Neuronal stem cell (in vitro differentiated cells): ENCODE results near the gene BMP4.

Experiments used
- DNase-seq: peaks from one replicate; pipeline ENCODE4 v3.0.0-alpha.2; 2013; ENCODE audit warnings: low spot score
- H2AFZ ChIP-seq: one replicate; pipeline ENCODE4 v1.6.1; 2013; ENCODE audit warnings: mild to moderate bottlenecking, low read length, inconsistent platforms
- H2AK5ac ChIP-seq: 2 replicates; pipeline ENCODE4 v1.6.1; 2013; ENCODE audit warnings: low read depth, mild to moderate bottlenecking, inconsistent platforms, low read length, moderate library complexity, mixed read lengths
- H2BK120ac ChIP-seq: 2 replicates; pipeline ENCODE4 v1.6.1; 2013; ENCODE audit warnings: low read depth, mild to moderate bottlenecking, inconsistent platforms, low read length, moderate library complexity, mixed read lengths
- H2BK12ac ChIP-seq: one replicate; pipeline ENCODE4 v1.6.1; 2013; ENCODE audit warnings: low read length, inconsistent platforms
- H2BK15ac ChIP-seq: 2 replicates; pipeline ENCODE4 v1.6.1; 2013; ENCODE audit warnings: mild to moderate bottlenecking, low read length, inconsistent platforms, mixed read lengths
- H2BK5ac ChIP-seq: one replicate; pipeline ENCODE4 v1.6.1; 2013; ENCODE audit warnings: inconsistent platforms, mild to moderate bottlenecking, low read length, moderate library complexity
- H3K14ac ChIP-seq: one replicate; pipeline ENCODE4 v1.6.1; 2013; ENCODE audit warnings: low read length, inconsistent platforms
- H3K18ac ChIP-seq: 2 replicates; pipeline ENCODE4 v1.6.1; 2013; ENCODE audit warnings: low read length, inconsistent platforms
- H3K23ac ChIP-seq: 2 replicates; pipeline ENCODE4 v1.6.1; 2013; ENCODE audit warnings: low read depth, mild to moderate bottlenecking, mixed read lengths, low read length, inconsistent platforms; ENCODE audit not compliant: poor library complexity
- H3K27ac ChIP-seq: replicated peaks from 3 replicates; pipeline ENCODE4 v1.5.1; 2013; ENCODE audit warnings: low read length, inconsistent platforms
- H3K27me3 ChIP-seq, 3 experiments: 2 replicates each; pipeline ENCODE4 v1.6.1; 2013; ENCODE audit warnings: low read length in 3 of 3, mild to moderate bottlenecking in 2 of 3, inconsistent platforms in 1 of 3, low read depth in 1 of 3, mixed read lengths in 1 of 3, moderate library complexity in 1 of 3; ENCODE audit not compliant: control insufficient read depth in 3 of 3, insufficient read depth in 3 of 3
- H3K36me3 ChIP-seq, 2 donors: replicated peaks in 1 of 2; 2 replicates each; pipeline ENCODE4 v1.6.1; 2013; ENCODE audit warnings: low read length in 2 of 2; ENCODE audit not compliant: control insufficient read depth in 2 of 2, insufficient read depth in 2 of 2
- H3K4ac ChIP-seq: 2 replicates; pipeline ENCODE4 v1.6.1; 2013; ENCODE audit warnings: inconsistent platforms, mild to moderate bottlenecking, low read length, moderate library complexity
- H3K4me1 ChIP-seq, 2 donors: 1 replicate in 1 of 2; 2 replicates in 1 of 2; pipeline ENCODE4 v1.6.1; 2013; ENCODE audit warnings: low read length in 2 of 2, low read depth in 1 of 2; ENCODE audit not compliant: control insufficient read depth in 2 of 2, insufficient read depth in 1 of 2
- H3K4me2 ChIP-seq: one replicate; pipeline ENCODE4 v1.6.1; 2013; ENCODE audit warnings: mild to moderate bottlenecking, low read length, inconsistent platforms; ENCODE audit not compliant: insufficient read depth, poor library complexity, severe bottlenecking
- H3K4me3 ChIP-seq, 2 donors: 2 replicates each; pipeline ENCODE4 v1.5.1; 2013; ENCODE audit warnings: low read length in 2 of 2, mild to moderate bottlenecking in 2 of 2, inconsistent platforms in 1 of 2, moderate library complexity in 1 of 2
- H3K79me1 ChIP-seq: one replicate; pipeline ENCODE4 v1.6.1; 2013; ENCODE audit warnings: low read depth, mild to moderate bottlenecking, inconsistent platforms, low read length, moderate library complexity
- H3K9ac ChIP-seq: one replicate; pipeline ENCODE4 v1.6.1; 2013; ENCODE audit warnings: mild to moderate bottlenecking, low read depth, low read length, inconsistent platforms; ENCODE audit not compliant: poor library complexity
- H3K9me3 ChIP-seq, 2 donors: replicated peaks in 1 of 2; 2 replicates each; pipeline versions ENCODE3 to v1.6.1; 2013; ENCODE audit warnings: low read length in 2 of 2, mild to moderate bottlenecking in 2 of 2, inconsistent platforms in 1 of 2, low read depth in 1 of 2, mixed read lengths in 1 of 2, moderate library complexity in 1 of 2; ENCODE audit not compliant: control insufficient read depth in 2 of 2, insufficient read depth in 1 of 2
- H4K8ac ChIP-seq: one replicate; pipeline ENCODE4 v1.6.1; 2013; ENCODE audit warnings: low read depth, mild to moderate bottlenecking, inconsistent platforms, low read length, moderate library complexity
- H4K91ac ChIP-seq: one replicate; pipeline ENCODE4 v1.6.1; 2013; ENCODE audit warnings: low read length, low read depth, mild to moderate bottlenecking, inconsistent platforms; ENCODE audit not compliant: poor library complexity
- WGBS, 2 donors: extraction: QIAGEN DNeasy Blood & Tissue Kit; methylation state at CpG; one replicate each; pipeline ENCODE4 v1.1.7; 2013; ENCODE audit warnings: missing lambda C conversion rate in 2 of 2, mixed read lengths in 1 of 2; ENCODE audit not compliant: insufficient read length in 2 of 2, insufficient replicate concordance in 1 of 2; ENCODE audit errors: extremely low coverage in 2 of 2; 5-methylcytosine and 5-hydroxymethylcytosine counted together

The BMP4 gene

GRCh38 chr14:53967606-53968005, 11.0 kb upstream of the BMP4 start:
- Histone ChIP-seq H3K4me1 (peaks cover 0 to 10% of the 10 kb centered on the region in 2 donors), H3K23ac (no peak overlapping the region), H2BK120ac (no peak overlapping the region), H3K9me3 (no peaks in the 10 kb centered on the region), H3K36me3 (no peaks in the 10 kb centered on the region), H2AFZ (no peak overlapping the region), H4K8ac (no peak overlapping the region), H3K27me3 (peaks cover 8 to 42% (median 22%) of the 10 kb centered on the region in 3 experiments), H3K14ac (no peak overlapping the region), H2BK12ac (no peak overlapping the region), H2BK15ac (no peak overlapping the region), H2AK5ac (no peak overlapping the region), H3K9ac (no peak overlapping the region), H3K27ac (no peak overlapping the region), H3K4ac (no peak overlapping the region), H3K79me1 (peaks cover 4% of the 10 kb centered on the region), H4K91ac (no peak overlapping the region), H3K18ac (no peak overlapping the region), H3K4me2 (no peak overlapping the region), H3K4me3 (no peak overlapping the region), H2BK5ac (no peak overlapping the region)
- no peak for DNase-seq
- WGBS, 2 donors = no CpG with 5 or more reads among the region's 2 CpGs

GRCh38 chr14:53964249-53964648, 7.6 kb upstream of the BMP4 start:
- Histone ChIP-seq H3K23ac (no peak overlapping the region), H3K4me3 (no peak overlapping the region), H3K4ac (no peak overlapping the region), H3K36me3 (no peaks in the 10 kb centered on the region), H2AFZ (no peak overlapping the region), H3K4me1 (peaks cover 0 to 10% of the 10 kb centered on the region in 2 donors), H3K4me2 (no peak overlapping the region), H3K9ac (no peak overlapping the region), H2BK5ac (no peak overlapping the region), H2BK12ac (no peak overlapping the region), H4K91ac (no peak overlapping the region), H3K14ac (no peak overlapping the region), H3K27ac (no peak overlapping the region), H4K8ac (no peak overlapping the region), H3K9me3 (no peaks in the 10 kb centered on the region), H3K27me3 (peaks cover 8 to 70% (median 26%) of the 10 kb centered on the region in 3 experiments), H2BK120ac (no peak overlapping the region), H3K18ac (no peak overlapping the region), H2BK15ac (no peak overlapping the region), H3K79me1 (peaks cover 4% of the 10 kb centered on the region), H2AK5ac (no peak overlapping the region)
- DNase-seq = no peak
- no CpG with 5 or more reads among the region's 4 CpGs for WGBS, 2 donors

GRCh38 chr14:53963320-53964227, 6.9 kb upstream of the BMP4 start:
- H3K36me3 ChIP-seq = no peaks in the 10 kb centered on the region
- peak overlapping the region; percentile 15 for H3K4ac ChIP-seq
- peak overlapping the region; percentile 0 for H4K8ac ChIP-seq
- H2BK5ac ChIP-seq = peak overlapping the region; percentile 57
- peaks cover 4% of the 10 kb centered on the region for H3K79me1 ChIP-seq
- peaks cover 0 to 10% of the 10 kb centered on the region in 2 donors for H3K4me1 ChIP-seq
- H3K23ac ChIP-seq = peak overlapping the region; percentile 34
- no peak overlapping the region for H2BK12ac ChIP-seq
- no peak overlapping the region for H2BK120ac ChIP-seq
- DNase-seq = no peak
- peaks cover 8 to 77% (median 26%) of the 10 kb centered on the region in 3 experiments for H3K27me3 ChIP-seq
- peak overlapping the region; percentile 63 for H2AK5ac ChIP-seq
- H3K18ac ChIP-seq = peak overlapping the region; percentile 97
- no peaks in the 10 kb centered on the region for H3K9me3 ChIP-seq
- H3K14ac ChIP-seq = peak overlapping the region; percentile 96
- no peak overlapping the region for H2AFZ ChIP-seq
- H3K9ac ChIP-seq = peak overlapping the region; percentile 93
- H3K27ac ChIP-seq = no peak overlapping the region
- peak overlapping the region; percentile 93 for H3K4me2 ChIP-seq
- H2BK15ac ChIP-seq = peak overlapping the region; percentile 96
- H3K4me3 ChIP-seq = peak overlapping the region in 1 of 2 donors; percentile 74
- no CpG with 5 or more reads among the region's 55 CpGs for WGBS, 2 donors
- H4K91ac ChIP-seq = no peak overlapping the region

GRCh38 chr14:53962953-53963319, 6.3 kb upstream of the BMP4 start:
- H2AK5ac ChIP-seq = peak overlapping the region; percentile 63
- peaks cover 8 to 83% (median 26%) of the 10 kb centered on the region in 3 experiments for H3K27me3 ChIP-seq
- no peak for DNase-seq
- peaks cover 0 to 10% of the 10 kb centered on the region in 2 donors for H3K4me1 ChIP-seq
- peak overlapping the region; percentile 34 for H3K23ac ChIP-seq
- no peak overlapping the region for H2BK120ac ChIP-seq
- H3K4ac ChIP-seq = no peak overlapping the region
- no peaks in the 10 kb centered on the region for H3K9me3 ChIP-seq
- H2BK5ac ChIP-seq = peak overlapping the region; percentile 57
- H3K14ac ChIP-seq = no peak overlapping the region
- peak overlapping the region; percentile 0 for H4K8ac ChIP-seq
- H3K36me3 ChIP-seq = no peaks in the 10 kb centered on the region
- H2BK15ac ChIP-seq = peak overlapping the region; percentile 96
- peak overlapping the region; percentile 97 for H3K18ac ChIP-seq
- no peak overlapping the region for H2AFZ ChIP-seq
- H3K4me3 ChIP-seq = peak overlapping the region in 1 of 2 donors; percentile 74
- H2BK12ac ChIP-seq = no peak overlapping the region
- H3K4me2 ChIP-seq = peak overlapping the region; percentile 93
- no CpG with 5 or more reads among the region's 6 CpGs for WGBS, 2 donors
- no peak overlapping the region for H3K9ac ChIP-seq
- H3K79me1 ChIP-seq = peaks cover 4% of the 10 kb centered on the region
- H3K27ac ChIP-seq = no peak overlapping the region
- H4K91ac ChIP-seq = no peak overlapping the region
